Measurements from ENCODE around the gene RBMS3.
"Not testable (repeated sequence)": the region's sequence is repeated elsewhere in the genome, so short reads cannot be mapped to it uniquely, and the experiment has no call there.

Gene RBMS3

GRCh38 chr3:29280404-29281093 is at the start of gene RBMS3:
TSS of gene RBMS3 (plus strand) at chr3:29281071.
- DNase-seq (ENCODE audit: low read depth), result peak; percentile 96

- not testable (repeated sequence) for DNase-seq (ENCODE audit: low read depth)
These were observed 47.7 kb upstream of the RBMS3 start for GRCh38 chr3:29233126-29233525.

GRCh38 chr3:29236146-29236840 is 44.6 kb upstream of the RBMS3 start:
- no peak for DNase-seq (ENCODE audit: low read depth)

GRCh38 chr3:29239376-29239775 is 41.5 kb upstream of the RBMS3 start:
- DNase-seq (ENCODE audit: low read depth), result no peak

- DNase-seq (ENCODE audit: low read depth), result no peak
These were observed 40.6 kb upstream of the RBMS3 start for GRCh38 chr3:29240248-29240647.

GRCh38 chr3:29240887-29241286 is 40.0 kb upstream of the RBMS3 start:
- no peak for DNase-seq (ENCODE audit: low read depth)

- DNase-seq (ENCODE audit: low read depth), result no peak
These were observed 39.0 kb upstream of the RBMS3 start for GRCh38 chr3:29241855-29242254.

GRCh38 chr3:29242296-29242695 is 38.6 kb upstream of the RBMS3 start:
- DNase-seq (ENCODE audit: low read depth), result no peak

- DNase-seq (ENCODE audit: low read depth), result no peak
These were observed 35.4 kb upstream of the RBMS3 start for GRCh38 chr3:29245441-29245840.

- no peak for DNase-seq (ENCODE audit: low read depth)
These were observed 33.7 kb upstream of the RBMS3 start for GRCh38 chr3:29247088-29247745.

GRCh38 chr3:29249829-29250345 is 31.0 kb upstream of the RBMS3 start:
- DNase-seq (ENCODE audit: low read depth), result no peak

- no peak for DNase-seq (ENCODE audit: low read depth)
These were observed 24.8 kb upstream of the RBMS3 start for GRCh38 chr3:29255854-29256696.

- DNase-seq (ENCODE audit: low read depth), result no peak
These were observed 22.7 kb upstream of the RBMS3 start for GRCh38 chr3:29258161-29258560.

- no peak for DNase-seq (ENCODE audit: low read depth)
These were observed 19.8 kb upstream of the RBMS3 start for GRCh38 chr3:29261119-29261518.

- no peak for DNase-seq (ENCODE audit: low read depth)
These were observed 17.4 kb upstream of the RBMS3 start for GRCh38 chr3:29263476-29263875.

- no peak for DNase-seq (ENCODE audit: low read depth)
These were observed 15.3 kb upstream of the RBMS3 start for GRCh38 chr3:29265509-29266072.

- no peak for DNase-seq (ENCODE audit: low read depth)
These were observed 13.6 kb upstream of the RBMS3 start for GRCh38 chr3:29267226-29267625.

GRCh38 chr3:29268651-29269050 is 12.2 kb upstream of the RBMS3 start:
- DNase-seq (ENCODE audit: low read depth), result no peak

- no peak for DNase-seq (ENCODE audit: low read depth)
These were observed 10.1 kb upstream of the RBMS3 start for GRCh38 chr3:29270752-29271151.

GRCh38 chr3:29271475-29271874 is 9.4 kb upstream of the RBMS3 start:
- no peak for DNase-seq (ENCODE audit: low read depth)

GRCh38 chr3:29274667-29275066 is 6.2 kb upstream of the RBMS3 start:
- DNase-seq (ENCODE audit: low read depth), result no peak

GRCh38 chr3:29275309-29275708 is 5.6 kb upstream of the RBMS3 start:
- DNase-seq (ENCODE audit: low read depth), result peak; percentile 61

Data from fibroblast of the conjunctiva (primary cell).